ENCODE measurements around the gene TMEM163. TPM values are rescaled to one million over a fixed set of nuclear protein-coding genes. Genes with fewer than 3 reads are reported as not detected.

TMEM163 gene
- total and polyA plus RNA-seq, 2 donors from 2014 or later = 2.6 to 5.9 TPM

GRCh38 chr2:134457765-134458472 is 260.9 kb downstream of the TMEM163 start:
- Histone ChIP-seq H3K36me3 (ENCODE audit: control insufficient read depth in 2 of 3, insufficient read depth in 3 of 3, low read length in 3 of 3) (no peaks in the 10 kb centered on the region), H3K27ac (ENCODE audit: low read depth in 2 of 2, low read length in 2 of 2) (no peak overlapping the region), H3K27me3 (ENCODE audit: control insufficient read depth, insufficient read depth, low read length) (no peaks in the 10 kb centered on the region), H3K4me3 (ENCODE audit: low read length in 3 of 3) (no peak overlapping the region), H3K4me1 (ENCODE audit: control insufficient read depth in 2 of 3, insufficient read depth in 2 of 3, low read depth in 1 of 3, low read length in 3 of 3) (peaks cover 0 to 20% (median 11%) of the 10 kb centered on the region in 3 donors), H3K9me3 (ENCODE audit: control insufficient read depth in 2 of 3, insufficient read depth in 1 of 3, low read length in 3 of 3) (no peaks in the 10 kb centered on the region), H3K9ac (ENCODE audit: low read length in 3 of 3) (no peak overlapping the region)
- FAIRE-seq (no peak), DNase-seq (peak in 1 of 5 donors; percentile 26)
- intact Hi-C loops (cut with DNase I) = no loop called here
- TF ChIP-seq CTCF (IDR thresholded peaks at IDR 0.05; ENCODE audit: borderline replicate concordance, extremely low read depth, insufficient read depth) = no peak

GRCh38 chr2:134457353-134457752 is 261.4 kb downstream of the TMEM163 start:
- Histone ChIP-seq H3K27me3 (ENCODE audit: control insufficient read depth, insufficient read depth, low read length) (no peaks in the 10 kb centered on the region), H3K4me3 (ENCODE audit: low read length in 3 of 3) (no peak overlapping the region), H3K36me3 (ENCODE audit: control insufficient read depth in 2 of 3, insufficient read depth in 3 of 3, low read length in 3 of 3) (no peaks in the 10 kb centered on the region), H3K9ac (ENCODE audit: low read length in 3 of 3) (no peak overlapping the region), H3K27ac (ENCODE audit: low read depth in 2 of 2, low read length in 2 of 2) (no peak overlapping the region), H3K9me3 (ENCODE audit: control insufficient read depth in 2 of 3, insufficient read depth in 1 of 3, low read length in 3 of 3) (no peaks in the 10 kb centered on the region), H3K4me1 (ENCODE audit: control insufficient read depth in 2 of 3, insufficient read depth in 2 of 3, low read depth in 1 of 3, low read length in 3 of 3) (peaks cover 0 to 20% (median 11%) of the 10 kb centered on the region in 3 donors)
- DNase-seq (no peak), FAIRE-seq (no peak)
- intact Hi-C loops (cut with DNase I) = no loop called here
- TF ChIP-seq CTCF (IDR thresholded peaks at IDR 0.05; ENCODE audit: borderline replicate concordance, extremely low read depth, insufficient read depth) = no peak

GRCh38 chr2:134455426-134455825 is 263.4 kb downstream of the TMEM163 start:
- TF ChIP-seq CTCF (IDR thresholded peaks at IDR 0.05; ENCODE audit: borderline replicate concordance, extremely low read depth, insufficient read depth) = no peak

More at GRCh38 chr2:134455426-134455825, 263.4 kb downstream of the TMEM163 start:
- peaks cover 0 to 20% (median 11%) of the 10 kb centered on the region in 3 donors for H3K4me1 ChIP-seq (ENCODE audit: control insufficient read depth in 2 of 3, insufficient read depth in 2 of 3, low read depth in 1 of 3, low read length in 3 of 3)
- H3K27ac ChIP-seq (ENCODE audit: low read depth in 2 of 2, low read length in 2 of 2) = no peak overlapping the region
- H3K9me3 ChIP-seq (ENCODE audit: control insufficient read depth in 2 of 3, insufficient read depth in 1 of 3, low read length in 3 of 3) = no peaks in the 10 kb centered on the region
- no peaks in the 10 kb centered on the region for H3K27me3 ChIP-seq (ENCODE audit: control insufficient read depth, insufficient read depth, low read length)
- FAIRE-seq = no peak
- no peak overlapping the region for H3K4me3 ChIP-seq (ENCODE audit: low read length in 3 of 3)
- H3K9ac ChIP-seq (ENCODE audit: low read length in 3 of 3) = no peak overlapping the region
- peak in 2 of 5 donors; percentile 31 to 33 for DNase-seq
- H3K36me3 ChIP-seq (ENCODE audit: control insufficient read depth in 2 of 3, insufficient read depth in 3 of 3, low read length in 3 of 3) = no peaks in the 10 kb centered on the region
- intact Hi-C loops (cut with DNase I) = no loop called here
